HepG2 (cell line): ENCODE results near the gene DAB1. TPM values are rescaled to one million over a fixed set of nuclear protein-coding genes. Genes with fewer than 3 reads are reported as not detected.
A peak's percentile ranks its signal among the peaks of the same experiment; 100 is the strongest.

Experiments
- EED ChIP-seq: sonication (generic); formaldehyde crosslinking; IDR thresholded peaks from 2 replicates; pipeline ENCODE4 v1.5.0; 2020; ENCODE audit warnings: mild to moderate bottlenecking, missing genetic modification reagents
- GPN1 ChIP-seq: sonication (generic); formaldehyde crosslinking; IDR thresholded peaks from 2 replicates; pipeline ENCODE4 v1.5.1; 2020; ENCODE audit warnings: missing genetic modification reagents, borderline replicate concordance
- HDAC6 ChIP-seq: fragments of 200-600 bp; sonication (generic); IDR thresholded peaks from 2 replicates; pipeline ENCODE4 v1.7.0; 2017; ENCODE audit warnings: mild to moderate bottlenecking, antibody characterized with exemption, low read length, low read depth
- MAZ ChIP-seq, 2 experiments: sonication (generic) in 1 of 2; formaldehyde crosslinking in 1 of 2; IDR thresholded peaks; 2 replicates each; pipeline versions ENCODE4 v1.5.0 to v1.6.1; 2012 to 2020; ENCODE audit warnings: low read depth in 2 of 2, mild to moderate bottlenecking in 2 of 2, borderline replicate concordance in 1 of 2, improper control_type of control experiment in 1 of 2, low read length in 1 of 2, missing genetic modification reagents in 1 of 2, moderate library complexity in 1 of 2
- PAWR ChIP-seq: sonication (generic); formaldehyde crosslinking; IDR thresholded peaks from 2 replicates; pipeline ENCODE4 v1.4.0; 2020; ENCODE audit warnings: missing genetic modification reagents, mild to moderate bottlenecking, borderline replicate concordance
- PRPF4 ChIP-seq: fragments of 200-400 bp; formaldehyde crosslinking; IDR thresholded peaks from 2 replicates; pipeline ENCODE4 v1.6.1; 2016; ENCODE audit warnings: low read length, low read depth; ENCODE audit not compliant: poor library complexity, severe bottlenecking
- RCOR2 ChIP-seq: IDR thresholded peaks from 2 replicates; pipeline ENCODE4 v1.6.1; 2016; ENCODE audit warnings: missing biosample characterization, missing genetic modification reagents
- SALL2 ChIP-seq: sonication (generic); formaldehyde crosslinking; IDR thresholded peaks from 2 replicates; pipeline ENCODE4 v1.8.1; 2023; ENCODE audit warnings: mild to moderate bottlenecking, missing genetic modification reagents, inconsistent platforms
- TCF7 ChIP-seq: sonication (generic); IDR thresholded peaks from 2 replicates; pipeline ENCODE4 v1.6.1; 2016; ENCODE audit warnings: antibody characterized with exemption, low read depth
- ZNF235 ChIP-seq: sonication (generic); formaldehyde crosslinking; IDR thresholded peaks from 2 replicates; pipeline ENCODE4 v1.8.1; 2023; ENCODE audit warnings: mild to moderate bottlenecking, missing genetic modification reagents, borderline replicate concordance
- ZNF383 ChIP-seq: sonication (generic); formaldehyde crosslinking; IDR thresholded peaks from 2 replicates; pipeline ENCODE4 v1.4.0; 2020; ENCODE audit warnings: missing genetic modification reagents, mild to moderate bottlenecking, borderline replicate concordance
- ZNF546 ChIP-seq: sonication (generic); formaldehyde crosslinking; conservative IDR thresholded peaks from 2 replicates; pipeline ENCODE4 v1.8.1; 2023; ENCODE audit warnings: mild to moderate bottlenecking, missing genetic modification reagents
- polyA plus RNA-seq, 8 experiments: library from polyadenylated mRNA; depleted of rRNA in 3 of 8; stranded (reverse) in 7 of 8; unstranded in 1 of 8; fragments of >200 nt; fragmentation: Illumina TruSeq in 4 of 8; extraction: Trizol in 4 of 8; gene quantifications; 2 replicates each; pipeline versions ENCODE4 v1.2.1 to v1.2.3, GENCODE V29; 2011 to 2016; ENCODE audit warnings: low read depth in 4 of 8, missing spikeins in 1 of 8, mixed read lengths in 1 of 8; ENCODE audit not compliant: insufficient read depth in 1 of 8
- total RNA-seq, 5 experiments: library from RNA; depleted of rRNA; stranded (reverse); fragments of >200 nt; fragmentation: Illumina TruSeq; extraction: Trizol; gene quantifications; 2 replicates each; pipeline ENCODE4 v1.2.3, GENCODE V29; 2016; ENCODE audit warnings: low read depth in 1 of 5
- TF ChIP-seq, protein P1 (sequence below): sonication (generic); formaldehyde crosslinking; IDR thresholded peaks from 2 replicates; pipeline ENCODE4 v1.8.1; 2023; ENCODE audit warnings: mild to moderate bottlenecking, inconsistent platforms, moderate library complexity, missing genetic modification reagents, borderline replicate concordance
- TF ChIP-seq, protein P2 (sequence below): sonication (generic); formaldehyde crosslinking; IDR thresholded peaks from 2 replicates; pipeline ENCODE4 v1.5.1; 2020; ENCODE audit warnings: missing genetic modification reagents, mild to moderate bottlenecking, borderline replicate concordance
- TF ChIP-seq, protein P3 (sequence below): sonication (generic); formaldehyde crosslinking; IDR thresholded peaks from 2 replicates; pipeline ENCODE4 v1.5.0; 2020; ENCODE audit warnings: mild to moderate bottlenecking, missing genetic modification reagents
- TF ChIP-seq, protein P4 (sequence below): sonication (generic); formaldehyde crosslinking; IDR thresholded peaks from 2 replicates; pipeline ENCODE4 v1.9.0; 2021; ENCODE audit warnings: missing genetic modification reagents, mild to moderate bottlenecking, borderline replicate concordance
- TF ChIP-seq, protein P5 (sequence below): sonication (generic); formaldehyde crosslinking; conservative IDR thresholded peaks from 2 replicates; pipeline ENCODE4 v1.8.1; 2023; ENCODE audit warnings: missing genetic modification reagents
- TF ChIP-seq, protein P6 (sequence below): sonication (generic); formaldehyde crosslinking; IDR thresholded peaks from 2 replicates; pipeline ENCODE4 v1.4.0; 2020; ENCODE audit warnings: missing genetic modification reagents

The DAB1 gene
- total and polyA plus RNA-seq, 2 of the 13 experiments (the other 11 are each of a cell fraction or from before 2014, with no cell fraction given): 0.04 to 0.13 TPM

DNA sequence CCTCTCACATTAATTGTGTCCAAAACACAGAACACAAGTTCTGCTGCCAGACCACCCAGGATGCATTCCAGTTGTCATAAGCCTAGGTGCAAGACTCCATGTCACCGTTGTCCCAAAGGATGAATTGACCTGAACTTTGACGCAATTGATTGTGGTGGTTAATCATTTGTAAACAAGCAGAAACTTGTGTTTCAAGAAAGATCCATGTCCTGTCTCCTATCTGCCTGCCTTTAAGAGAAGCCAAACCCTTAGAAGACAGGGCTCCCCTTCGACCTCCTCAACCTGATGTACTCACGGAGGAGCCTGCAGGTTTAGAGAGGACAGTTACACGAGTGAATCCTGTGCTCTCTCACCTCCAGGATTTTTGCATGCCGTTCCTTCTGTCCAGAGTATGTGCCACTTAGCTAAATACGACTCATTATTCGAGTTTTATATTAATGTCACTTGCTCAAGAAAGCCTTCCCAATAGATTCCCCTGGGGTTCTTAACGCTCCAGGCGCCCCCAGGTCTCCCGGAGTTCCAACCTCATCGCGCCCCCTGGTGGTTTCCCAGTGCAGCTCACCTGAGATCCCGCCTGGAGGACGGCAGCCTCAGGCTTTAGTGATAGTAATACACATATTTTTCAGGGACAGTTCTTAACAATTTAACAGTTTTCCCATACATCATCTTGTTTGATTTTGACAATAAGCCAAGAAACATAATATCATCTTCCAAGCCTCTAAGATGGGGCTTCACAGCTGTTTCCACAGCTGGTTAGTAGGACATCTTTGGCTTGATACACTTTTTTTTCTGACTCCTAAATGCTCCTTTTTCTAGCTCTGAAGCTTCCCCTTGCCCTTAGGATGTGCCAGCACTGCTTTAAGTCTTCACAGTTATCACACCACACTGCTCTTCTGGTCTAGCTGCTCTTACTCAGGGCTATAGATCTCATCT is 455.7 kb downstream of the DAB1 start (continued):
- TF ChIP-seq, protein P1, sequence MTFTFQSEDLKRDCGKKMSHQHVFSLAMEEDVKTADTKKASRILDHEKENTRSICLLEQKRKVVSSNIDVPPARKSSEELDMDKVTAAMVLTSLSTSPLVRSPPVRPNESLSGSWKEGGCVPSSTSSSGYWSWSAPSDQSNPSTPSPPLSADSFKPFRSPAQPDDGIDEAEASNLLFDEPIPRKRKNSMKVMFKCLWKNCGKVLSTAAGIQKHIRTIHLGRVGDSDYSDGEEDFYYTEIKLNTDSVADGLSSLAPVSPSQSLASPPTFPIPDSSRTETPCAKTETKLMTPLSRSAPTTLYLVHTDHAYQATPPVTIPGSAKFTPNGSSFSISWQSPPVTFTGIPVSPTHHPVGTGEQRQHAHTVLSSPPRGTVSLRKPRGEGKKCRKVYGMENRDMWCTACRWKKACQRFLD (CRISPR knock-in tag): no peak
- TF ChIP-seq MAZ (IDR thresholded peaks at IDR 0.05; ENCODE audit: borderline replicate concordance, low read depth, low read length): no peak
- TF ChIP-seq MAZ (CRISPR knock-in tag; IDR thresholded peaks at IDR 0.05; ENCODE audit: low read depth): no peak
- no peak for TF ChIP-seq ZNF235 (CRISPR knock-in tag)
- TF ChIP-seq, protein P2, sequence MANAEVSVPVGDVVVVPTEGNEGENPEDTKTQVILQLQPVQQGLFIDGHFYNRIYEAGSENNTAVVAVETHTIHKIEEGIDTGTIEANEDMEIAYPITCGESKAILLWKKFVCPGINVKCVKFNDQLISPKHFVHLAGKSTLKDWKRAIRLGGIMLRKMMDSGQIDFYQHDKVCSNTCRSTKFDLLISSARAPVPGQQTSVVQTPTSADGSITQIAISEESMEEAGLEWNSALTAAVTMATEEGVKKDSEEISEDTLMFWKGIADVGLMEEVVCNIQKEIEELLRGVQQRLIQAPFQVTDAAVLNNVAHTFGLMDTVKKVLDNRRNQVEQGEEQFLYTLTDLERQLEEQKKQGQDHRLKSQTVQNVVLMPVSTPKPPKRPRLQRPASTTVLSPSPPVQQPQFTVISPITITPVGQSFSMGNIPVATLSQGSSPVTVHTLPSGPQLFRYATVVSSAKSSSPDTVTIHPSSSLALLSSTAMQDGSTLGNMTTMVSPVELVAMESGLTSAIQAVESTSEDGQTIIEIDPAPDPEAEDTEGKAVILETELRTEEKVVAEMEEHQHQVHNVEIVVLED: no peak
- peak; percentile 71 for TF ChIP-seq PRPF4
- TF ChIP-seq RCOR2 (CRISPR knock-in tag): peak; percentile 18; the same call in 1 of the 2 replicates
- TF ChIP-seq, protein P3, sequence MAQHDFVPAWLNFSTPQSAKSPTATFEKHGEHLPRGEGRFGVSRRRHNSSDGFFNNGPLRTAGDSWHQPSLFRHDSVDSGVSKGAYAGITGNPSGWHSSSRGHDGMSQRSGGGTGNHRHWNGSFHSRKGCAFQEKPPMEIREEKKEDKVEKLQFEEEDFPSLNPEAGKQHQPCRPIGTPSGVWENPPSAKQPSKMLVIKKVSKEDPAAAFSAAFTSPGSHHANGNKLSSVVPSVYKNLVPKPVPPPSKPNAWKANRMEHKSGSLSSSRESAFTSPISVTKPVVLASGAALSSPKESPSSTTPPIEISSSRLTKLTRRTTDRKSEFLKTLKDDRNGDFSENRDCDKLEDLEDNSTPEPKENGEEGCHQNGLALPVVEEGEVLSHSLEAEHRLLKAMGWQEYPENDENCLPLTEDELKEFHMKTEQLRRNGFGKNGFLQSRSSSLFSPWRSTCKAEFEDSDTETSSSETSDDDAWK (CRISPR knock-in tag): no peak
- TF ChIP-seq, protein P4, sequence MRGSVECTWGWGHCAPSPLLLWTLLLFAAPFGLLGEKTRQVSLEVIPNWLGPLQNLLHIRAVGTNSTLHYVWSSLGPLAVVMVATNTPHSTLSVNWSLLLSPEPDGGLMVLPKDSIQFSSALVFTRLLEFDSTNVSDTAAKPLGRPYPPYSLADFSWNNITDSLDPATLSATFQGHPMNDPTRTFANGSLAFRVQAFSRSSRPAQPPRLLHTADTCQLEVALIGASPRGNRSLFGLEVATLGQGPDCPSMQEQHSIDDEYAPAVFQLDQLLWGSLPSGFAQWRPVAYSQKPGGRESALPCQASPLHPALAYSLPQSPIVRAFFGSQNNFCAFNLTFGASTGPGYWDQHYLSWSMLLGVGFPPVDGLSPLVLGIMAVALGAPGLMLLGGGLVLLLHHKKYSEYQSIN (CRISPR knock-in tag): no peak
- TF ChIP-seq, protein P5, sequence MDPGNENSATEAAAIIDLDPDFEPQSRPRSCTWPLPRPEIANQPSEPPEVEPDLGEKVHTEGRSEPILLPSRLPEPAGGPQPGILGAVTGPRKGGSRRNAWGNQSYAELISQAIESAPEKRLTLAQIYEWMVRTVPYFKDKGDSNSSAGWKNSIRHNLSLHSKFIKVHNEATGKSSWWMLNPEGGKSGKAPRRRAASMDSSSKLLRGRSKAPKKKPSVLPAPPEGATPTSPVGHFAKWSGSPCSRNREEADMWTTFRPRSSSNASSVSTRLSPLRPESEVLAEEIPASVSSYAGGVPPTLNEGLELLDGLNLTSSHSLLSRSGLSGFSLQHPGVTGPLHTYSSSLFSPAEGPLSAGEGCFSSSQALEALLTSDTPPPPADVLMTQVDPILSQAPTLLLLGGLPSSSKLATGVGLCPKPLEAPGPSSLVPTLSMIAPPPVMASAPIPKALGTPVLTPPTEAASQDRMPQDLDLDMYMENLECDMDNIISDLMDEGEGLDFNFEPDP (CRISPR knock-in tag): no peak
- TF ChIP-seq, protein P6, sequence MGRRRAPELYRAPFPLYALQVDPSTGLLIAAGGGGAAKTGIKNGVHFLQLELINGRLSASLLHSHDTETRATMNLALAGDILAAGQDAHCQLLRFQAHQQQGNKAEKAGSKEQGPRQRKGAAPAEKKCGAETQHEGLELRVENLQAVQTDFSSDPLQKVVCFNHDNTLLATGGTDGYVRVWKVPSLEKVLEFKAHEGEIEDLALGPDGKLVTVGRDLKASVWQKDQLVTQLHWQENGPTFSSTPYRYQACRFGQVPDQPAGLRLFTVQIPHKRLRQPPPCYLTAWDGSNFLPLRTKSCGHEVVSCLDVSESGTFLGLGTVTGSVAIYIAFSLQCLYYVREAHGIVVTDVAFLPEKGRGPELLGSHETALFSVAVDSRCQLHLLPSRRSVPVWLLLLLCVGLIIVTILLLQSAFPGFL (CRISPR knock-in tag): no peak
- TF ChIP-seq SALL2 (CRISPR knock-in tag): no peak
- no peak for TF ChIP-seq EED (CRISPR knock-in tag)
- TF ChIP-seq HDAC6: no peak
- TF ChIP-seq PAWR (CRISPR knock-in tag): no peak
- TF ChIP-seq ZNF546 (CRISPR knock-in tag): no peak
- TF ChIP-seq ZNF383 (CRISPR knock-in tag): no peak
- TF ChIP-seq TCF7: no peak
- no peak for TF ChIP-seq GPN1 (CRISPR knock-in tag)
